Gastrocnemius medialis (tissue), 4 donors: ENCODE data around the gene TBCD. TPM values are rescaled to one million over a fixed set of nuclear protein-coding genes. Genes with fewer than 3 reads are reported as not detected.

Experiments used
- ATAC-seq, 2 donors: fragments of 150-250 bp; one replicate each; pipeline ENCODE4 v1.9.1; 2016
- DNase-seq, 2 donors: peaks; one replicate each; pipeline ENCODE4 v3.0.0-alpha.2; 2019
- H3K27ac ChIP-seq, 4 donors: fragments of 200-600 bp; sonication (generic); 1 replicate in 1 of 4; 2 replicates in 3 of 4; pipeline ENCODE4 v1.5.1; 2016 to 2018; ENCODE audit warnings: mild to moderate bottlenecking in 2 of 4, moderate library complexity in 1 of 4
- H3K27me3 ChIP-seq, 3 donors: fragments of 200-600 bp; sonication (generic) in 2 of 3; 1 replicate in 1 of 3; 2 replicates in 2 of 3; pipeline versions ENCODE4 v1.5.1 to v1.6.0; 2016 to 2019; ENCODE audit warnings: mild to moderate bottlenecking in 1 of 3, moderate library complexity in 1 of 3
- H3K36me3 ChIP-seq, 2 donors: fragments of 200-600 bp; sonication (generic) in 1 of 2; one replicate each; pipeline ENCODE4 v1.5.1; 2017 to 2018
- H3K4me1 ChIP-seq, 2 donors: fragments of 200-600 bp; sonication (generic) in 1 of 2; one replicate each; pipeline ENCODE4 v1.5.1; 2016 to 2017; ENCODE audit warnings: mild to moderate bottlenecking in 2 of 2
- H3K4me3 ChIP-seq, 4 donors: fragments of 200-600 bp; sonication (generic) in 3 of 4; 1 replicate in 1 of 4; 2 replicates in 3 of 4; pipeline ENCODE4 v1.5.1; 2016 to 2019; ENCODE audit warnings: mild to moderate bottlenecking in 2 of 4
- H3K9me3 ChIP-seq, 3 donors: fragments of 200-600 bp; sonication (generic) in 2 of 3; 1 replicate in 1 of 3; 2 replicates in 2 of 3; pipeline ENCODE4 v1.5.1; 2016 to 2019
- CTCF ChIP-seq, 5 experiments: fragments of 450-650 bp in 3 of 5; fragments of 200-600 bp in 2 of 5; sonication (generic) in 2 of 5; IDR thresholded peaks in 4 of 5; conservative IDR thresholded peaks in 1 of 5; 1 replicate in 4 of 5; 2 replicates in 1 of 5; pipeline ENCODE4 v1.5.1; 2016 to 2019; ENCODE audit warnings: antibody characterized with exemption in 5 of 5, mild to moderate bottlenecking in 3 of 5, moderate library complexity in 3 of 5
- POLR2A ChIP-seq, 2 donors: fragments of 450-650 bp; IDR thresholded peaks; one replicate each; pipeline ENCODE4 v1.6.1; 2017; ENCODE audit warnings: antibody characterized with exemption in 2 of 2, mild to moderate bottlenecking in 2 of 2, moderate library complexity in 2 of 2
- in situ Hi-C, 4 donors: fragments of 200-750 bp; cut with MboI; loops; one replicate each; pipeline versions ENCODE4 v1.15.0 to v1.8.0; 2017; ENCODE audit warnings: low sequenced_read_pairs in 4 of 4
- intact Hi-C: fragments of 100-400 bp; cut with DNase I; formaldehyde crosslinking; loops from one replicate; pipeline ENCODE4 v1.15.1; 2023; ENCODE audit warnings: low total_unique reads
- total RNA-seq, 4 donors: library from RNA; depleted of rRNA; stranded (reverse); fragments of >200 nt; gene quantifications; one replicate each; pipeline versions ENCODE4 v1.1.0 to v1.2.3, GENCODE V29; 2016

The TBCD gene
- total RNA-seq, 4 donors from 2014 or later = 18.0 to 50.4 (median 33.3) TPM

GRCh38 chr17:82878527-82878926 is 126.7 kb downstream of the TBCD start:
- DNase-seq (no peak), ATAC-seq (no peak)
- Histone ChIP-seq H3K27me3 (no peaks in the 10 kb centered on the region), H3K27ac (peak overlapping the region; percentile 77 to 89 (median 82)), H3K9me3 (no peaks in the 10 kb centered on the region), H3K36me3 (no peaks in the 10 kb centered on the region), H3K4me1 (peaks cover 25 to 44% of the 10 kb centered on the region in 2 donors), H3K4me3 (no peak overlapping the region)
- in situ Hi-C loops (no loop called here), intact Hi-C loops (loop anchor here (1.0 kb wide), 1 partner anchor 9 kb away; no protein-coding TSS in a partner anchor)
- TF ChIP-seq POLR2A (IDR thresholded peaks at IDR 0.05) (no peak), CTCF (IDR thresholded peaks at IDR 0.05 in 4 of 5, conservative IDR thresholded peaks at IDR 0.05 in 1 of 5) (no peak)

- Histone ChIP-seq H3K4me1 (peaks cover 25 to 44% of the 10 kb centered on the region in 2 donors), H3K9me3 (no peaks in the 10 kb centered on the region), H3K4me3 (no peak overlapping the region), H3K36me3 (no peaks in the 10 kb centered on the region), H3K27ac (no peak overlapping the region), H3K27me3 (no peaks in the 10 kb centered on the region)
- DNase-seq = no peak
- in situ Hi-C loops = no loop called here
- TF ChIP-seq CTCF (IDR thresholded peaks at IDR 0.05 in 4 of 5, conservative IDR thresholded peaks at IDR 0.05 in 1 of 5) (no peak), POLR2A (IDR thresholded peaks at IDR 0.05) (no peak)
- intact Hi-C loops = no loop called here
- ATAC-seq = no peak
Observed at GRCh38 chr17:82879241-82879640, 127.4 kb downstream of the TBCD start.

GRCh38 chr17:82880620-82881323 is 128.9 kb downstream of the TBCD start:
- H3K36me3 ChIP-seq = no peaks in the 10 kb centered on the region
- TF ChIP-seq POLR2A (IDR thresholded peaks at IDR 0.05) = no peak
- no peak for TF ChIP-seq CTCF (IDR thresholded peaks at IDR 0.05 in 4 of 5, conservative IDR thresholded peaks at IDR 0.05 in 1 of 5)
- H3K4me1 ChIP-seq = peaks cover 24 to 49% of the 10 kb centered on the region in 2 donors
- DNase-seq (no peak), ATAC-seq (no peak)
- in situ Hi-C loops = no loop called here
- intact Hi-C loops = no loop called here
- no peak overlapping the region for H3K4me3 ChIP-seq
- no peaks in the 10 kb centered on the region for H3K27me3 ChIP-seq
- H3K27ac ChIP-seq = peak overlapping the region in 2 of 4 donors; percentile 8 to 48
- H3K9me3 ChIP-seq = no peaks in the 10 kb centered on the region

GRCh38 chr17:82881324-82881823 is 129.5 kb downstream of the TBCD start:
- ATAC-seq = no peak
- no peak for DNase-seq
- H3K9me3 ChIP-seq = no peaks in the 10 kb centered on the region
- no peaks in the 10 kb centered on the region for H3K27me3 ChIP-seq
- H3K4me3 ChIP-seq = no peak overlapping the region
- intact Hi-C loops = no loop called here
- in situ Hi-C loops = no loop called here
- H3K4me1 ChIP-seq = peaks cover 18 to 43% of the 10 kb centered on the region in 2 donors
- H3K36me3 ChIP-seq = no peaks in the 10 kb centered on the region
- H3K27ac ChIP-seq = peak overlapping the region; percentile 8 to 61 (median 40)
- TF ChIP-seq CTCF (IDR thresholded peaks at IDR 0.05 in 4 of 5, conservative IDR thresholded peaks at IDR 0.05 in 1 of 5) (no peak), POLR2A (IDR thresholded peaks at IDR 0.05) (no peak)
